OCI-M2 (cell line): ENCODE measurements around the gene MPND.
"Not testable (repeated sequence)": the region's sequence is repeated elsewhere in the genome, so short reads cannot be mapped to it uniquely, and the experiment has no call there.

Experiments used
- DNase-seq: peaks from one replicate; lab custom pipeline; 2025; ENCODE audit not compliant: unreplicated experiment; lab: John Stamatoyannopoulos, UW

MPND gene

GRCh38 chr19:4346020-4346383 lies 2.6 kb downstream of the MPND start:
- DNase-seq, result no peak

- DNase-seq, result no peak
Observed at GRCh38 chr19:4347521-4347920, 4.2 kb downstream of the MPND start.

- DNase-seq, result not testable (repeated sequence)
Observed at GRCh38 chr19:4349225-4349624, 5.9 kb downstream of the MPND start.

- DNase-seq, result no peak
Observed at GRCh38 chr19:4350111-4350510, 6.7 kb downstream of the MPND start.

- DNase-seq, result no peak
Observed at GRCh38 chr19:4350726-4351125, 7.4 kb downstream of the MPND start.

- no peak for DNase-seq
Observed at GRCh38 chr19:4352701-4353121, 9.3 kb downstream of the MPND start.

GRCh38 chr19:4354282-4354681 lies 10.9 kb downstream of the MPND start:
- no peak for DNase-seq

GRCh38 chr19:4354897-4355296 lies 11.5 kb downstream of the MPND start:
- no peak for DNase-seq

GRCh38 chr19:4357095-4357797 lies 13.9 kb downstream of the MPND start:
- DNase-seq, result no peak

GRCh38 chr19:4357921-4358326 lies 14.6 kb downstream of the MPND start:
- no peak for DNase-seq

- no peak for DNase-seq
Observed at GRCh38 chr19:4358709-4359626, 15.6 kb downstream of the MPND start.

- DNase-seq, result no peak
Observed at GRCh38 chr19:4359627-4360000, 16.3 kb downstream of the MPND start.

GRCh38 chr19:4360081-4360569 lies 16.8 kb downstream of the MPND start:
- no peak for DNase-seq

- no peak for DNase-seq
Observed at GRCh38 chr19:4360641-4361151, 17.3 kb downstream of the MPND start.

GRCh38 chr19:4361152-4362046 lies 18.0 kb downstream of the MPND start:
- no peak for DNase-seq

- no peak for DNase-seq
Observed at GRCh38 chr19:4362101-4362828, 18.9 kb downstream of the MPND start.

- no peak for DNase-seq
Observed at GRCh38 chr19:4362831-4363545, 19.6 kb downstream of the MPND start.

- DNase-seq, result no peak
Observed at GRCh38 chr19:4363571-4364304, 20.4 kb downstream of the MPND start.

GRCh38 chr19:4365341-4365740 lies 22.0 kb downstream of the MPND start:
- no peak for DNase-seq
